Lung (tissue), 12 donors: Measurements from ENCODE around the gene KDM4C. TPM values are rescaled to one million over a fixed set of nuclear protein-coding genes. Genes with fewer than 3 reads are reported as not detected.

Experiments
- ATAC-seq: fragments of 200-7000 bp; cut with Tn5 transposase; one replicate; pipeline ENCODE4 v1.9.1; 2020; ENCODE audit warnings: moderate number of reproducible peaks; ENCODE audit not compliant: insufficient read depth, low FRiP score
- DNase-seq, 3 donors: peaks; one replicate each; pipeline ENCODE4 v3.0.0-alpha.2; 2013 to 2017
- H3K27ac ChIP-seq, 2 donors: one replicate each; pipeline ENCODE4 v1.5.1; 2013; ENCODE audit warnings: mild to moderate bottlenecking in 2 of 2, moderate library complexity in 2 of 2, control low read depth in 1 of 2, inconsistent platforms in 1 of 2, low read depth in 1 of 2, low read length in 1 of 2
- H3K27me3 ChIP-seq, 3 donors: one replicate each; pipeline ENCODE4 v1.5.1; 2013; ENCODE audit warnings: low read length in 2 of 3; ENCODE audit not compliant: control insufficient read depth in 3 of 3, insufficient read depth in 3 of 3
- H3K36me3 ChIP-seq, 4 donors: one replicate each; pipeline ENCODE4 v1.5.1; 2013; ENCODE audit warnings: low read length in 4 of 4, mild to moderate bottlenecking in 1 of 4, moderate library complexity in 1 of 4; ENCODE audit not compliant: control insufficient read depth in 4 of 4, insufficient read depth in 4 of 4
- H3K4me1 ChIP-seq, 5 donors: one replicate each; pipeline ENCODE4 v1.5.1; 2013; ENCODE audit warnings: low read length in 5 of 5, mild to moderate bottlenecking in 2 of 5, moderate library complexity in 1 of 5; ENCODE audit not compliant: control insufficient read depth in 5 of 5, insufficient read depth in 5 of 5
- H3K4me3 ChIP-seq: one replicate; pipeline ENCODE4 v1.5.1; 2013; ENCODE audit warnings: mild to moderate bottlenecking, control low read depth, moderate library complexity
- H3K9ac ChIP-seq, 2 donors: one replicate each; pipeline ENCODE4 v1.5.1; 2013; ENCODE audit warnings: low read length in 2 of 2, control low read depth in 1 of 2; ENCODE audit not compliant: insufficient read depth in 1 of 2
- H3K9me3 ChIP-seq, 4 donors: one replicate each; pipeline ENCODE4 v1.5.1; 2013; ENCODE audit warnings: low read length in 3 of 4, mild to moderate bottlenecking in 1 of 4, moderate library complexity in 1 of 4; ENCODE audit not compliant: control insufficient read depth in 4 of 4, insufficient read depth in 3 of 4
- CTCF ChIP-seq: IDR thresholded peaks from 2 replicates; pipeline ENCODE4 v1.5.1; 2012; ENCODE audit warnings: mild to moderate bottlenecking; ENCODE audit errors: control extremely low read depth, extremely low read depth
- WGBS, 2 donors: extraction: QIAGEN DNeasy Blood & Tissue Kit; methylation state at CpG; one replicate each; pipeline ENCODE4 v1.1.7; 2013; 5-methylcytosine and 5-hydroxymethylcytosine counted together
- polyA plus RNA-seq, 2 donors: library from polyadenylated mRNA; stranded (reverse); fragments of 200-250 nt; gene quantifications; one replicate each; pipeline ENCODE4 v1.2.1, GENCODE V29; 2013
- total RNA-seq, 2 donors: library from RNA; depleted of rRNA in 1 of 2; stranded (reverse); fragments of >200 nt in 1 of 2; gene quantifications; one replicate each; pipeline ENCODE4 v1.2.1, GENCODE V29; 2014 to 2021
- donor health status: control.
- donor health status: control.
- donor health status: Bipolar disorder and iron deficiency.
- donor health status: healthy.
- donor health status: DM: yes; HTN: yes; CAD: no.

Gene KDM4C
- total and polyA plus RNA-seq, 4 donors: 7.1 to 78.5 (median 25.0) TPM

- H3K4me3 ChIP-seq: no peak overlapping the region
- peaks cover 0 to 4% (median 0%) of the 10 kb centered on the region in 5 donors for H3K4me1 ChIP-seq
- no peak for DNase-seq
- H3K9ac ChIP-seq: no peak overlapping the region
- TF ChIP-seq CTCF: no peak
- ATAC-seq: no peak
- H3K27me3 ChIP-seq: peaks cover 0 to 12% (median 0%) of the 10 kb centered on the region in 3 donors
- H3K9me3 ChIP-seq: no peaks in the 10 kb centered on the region
- peaks cover 0 to 4% (median 1%) of the 10 kb centered on the region in 4 donors for H3K36me3 ChIP-seq
- no peak overlapping the region for H3K27ac ChIP-seq
- WGBS, 2 donors: 88 to 90% methylated on average over 2 of the region's 2 CpGs
Measured at GRCh38 chr9:6999794-7000193, 242.0 kb downstream of the KDM4C start.

GRCh38 chr9:7001571-7001970 is 243.8 kb downstream of the KDM4C start:
- TF ChIP-seq CTCF: no peak
- no peak overlapping the region for H3K27ac ChIP-seq
- DNase-seq (no peak), ATAC-seq (no peak)
- no peak overlapping the region for H3K4me3 ChIP-seq
- no peak overlapping the region for H3K9ac ChIP-seq
- H3K36me3 ChIP-seq: no peaks in the 10 kb centered on the region
- 86 to 91% methylated on average over 1 of the region's 1 CpG for WGBS, 2 donors
- H3K4me1 ChIP-seq: peaks cover 0 to 4% (median 0%) of the 10 kb centered on the region in 5 donors
- peaks cover 0 to 9% (median 0%) of the 10 kb centered on the region in 3 donors for H3K27me3 ChIP-seq
- no peaks in the 10 kb centered on the region for H3K9me3 ChIP-seq

GRCh38 chr9:7003861-7004260 is 246.1 kb downstream of the KDM4C start:
- ATAC-seq: no peak
- Histone ChIP-seq H3K36me3 (peaks cover 0 to 9% (median 5%) of the 10 kb centered on the region in 4 donors), H3K4me3 (no peak overlapping the region), H3K9ac (no peak overlapping the region), H3K27ac (no peak overlapping the region), H3K27me3 (peaks cover 0 to 6% (median 0%) of the 10 kb centered on the region in 3 donors), H3K9me3 (peaks cover 0 to 6% (median 0%) of the 10 kb centered on the region in 4 donors), H3K4me1 (no peaks in the 10 kb centered on the region)
- WGBS, 2 donors: 90 to 98% methylated on average over 2 of the region's 2 CpGs
- no peak for DNase-seq
- TF ChIP-seq CTCF: no peak

- H3K9ac ChIP-seq: no peak overlapping the region
- TF ChIP-seq CTCF: no peak
- peaks cover 0 to 6% (median 0%) of the 10 kb centered on the region in 4 donors for H3K9me3 ChIP-seq
- WGBS, 2 donors: 69 to 75% methylated on average over 2 of the region's 2 CpGs
- H3K27me3 ChIP-seq: peaks cover 0 to 2% (median 0%) of the 10 kb centered on the region in 3 donors
- DNase-seq: no peak
- no peak for ATAC-seq
- no peak overlapping the region for H3K4me3 ChIP-seq
- no peaks in the 10 kb centered on the region for H3K4me1 ChIP-seq
- H3K27ac ChIP-seq: no peak overlapping the region
- peaks cover 4 to 9% (median 6%) of the 10 kb centered on the region in 4 donors for H3K36me3 ChIP-seq
Measured at GRCh38 chr9:7006417-7006816, 248.6 kb downstream of the KDM4C start.
